Activated naive CD4-positive, alpha-beta T cell treated with anti-CD3 and anti-CD28 coated beads, Interleukin-2, amount 10 ng/mL, durations not matched to agents 7 days and 5 days (primary cell): Measurements from ENCODE around the gene ECHS1.
"Not testable (repeated sequence)": the region's sequence is repeated elsewhere in the genome, so short reads cannot be mapped to it uniquely, and the experiment has no call there.

Experiments
- CTCF ChIA-PET: fragments of 350-600 bp; sonication (Branson Sonifier 250); formaldehyde crosslinking; loops from one replicate; lab custom pipeline; 2021; ENCODE audit warnings: antibody characterized with exemption; lab: Charles Lee
- DNase-seq: peaks from one replicate; pipeline ENCODE4 v3.0.0-alpha.2; 2020
- H3K27ac Mint-ChIP-seq: one replicate; pipeline ENCODE4 v1.8.0; 2021; ENCODE audit warnings: mild to moderate bottlenecking, moderate library complexity, mixed read lengths
- H3K27me3 Mint-ChIP-seq: one replicate; pipeline ENCODE4 v1.8.0; 2021; ENCODE audit warnings: mild to moderate bottlenecking, mixed read lengths
- H3K36me3 Mint-ChIP-seq: one replicate; pipeline ENCODE4 v1.8.0; 2021; ENCODE audit warnings: mixed read lengths
- H3K4me1 Mint-ChIP-seq: one replicate; pipeline ENCODE4 v1.8.0; 2021; ENCODE audit warnings: mixed read lengths
- H3K4me3 Mint-ChIP-seq: one replicate; pipeline ENCODE4 v1.8.0; 2021; ENCODE audit warnings: mild to moderate bottlenecking, moderate library complexity, mixed read lengths
- H3K9me3 Mint-ChIP-seq: one replicate; pipeline ENCODE4 v1.8.0; 2021; ENCODE audit warnings: mixed read lengths

The ECHS1 gene

DNA sequence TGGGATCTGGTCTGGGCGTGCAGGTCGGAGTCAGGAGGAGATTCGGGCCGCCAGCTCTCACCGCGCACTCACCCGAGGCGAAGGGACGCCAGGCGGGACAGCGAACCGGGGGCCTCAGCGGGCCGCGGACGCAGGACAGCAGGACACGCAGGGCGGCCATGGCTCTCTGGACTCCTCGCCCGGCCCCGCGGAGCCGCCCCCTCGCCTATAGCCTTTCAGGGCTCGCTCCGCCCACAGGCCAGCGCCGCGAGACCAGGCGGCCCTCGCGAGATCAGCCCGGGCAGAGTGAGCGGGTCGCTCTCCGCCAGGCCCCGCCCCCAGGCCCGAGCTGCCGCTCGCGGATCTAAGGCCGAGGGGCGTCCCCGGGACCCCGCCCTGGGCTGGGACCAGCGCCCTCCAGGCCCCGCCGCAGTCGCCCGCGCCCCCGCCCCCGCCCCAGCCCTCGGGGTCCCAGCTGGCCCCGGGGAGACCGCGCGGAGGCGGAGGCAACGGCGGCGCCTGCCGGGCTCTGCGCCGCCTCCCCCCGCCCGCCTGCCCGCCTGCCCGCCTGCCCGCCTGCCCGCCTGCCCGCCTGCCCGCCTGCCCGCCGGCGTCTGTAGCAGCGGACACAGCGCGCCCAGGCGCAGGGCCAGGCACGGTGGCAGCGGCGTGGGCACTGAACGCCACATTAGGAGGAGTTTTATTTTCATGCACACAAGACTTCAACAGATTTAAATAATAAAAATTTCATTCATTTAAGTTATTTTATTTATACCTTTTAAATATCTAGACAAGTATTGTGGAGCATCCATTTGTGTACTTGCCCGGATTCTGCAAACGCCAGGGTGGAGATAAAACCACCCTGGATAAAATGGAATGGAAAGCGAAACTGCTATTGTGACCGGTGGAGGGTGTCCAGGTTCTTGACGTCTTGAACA is at the start of gene ECHS1:
Gene ECHS1 (minus strand): TSS at position 181 of the 917 bp plus-strand sequence. CDS start 21 bp downstream, at position 160.
- peak; percentile 96 for DNase-seq
- Mint-ChIP-seq H3K27me3 (peaks cover 28% of the 10 kb centered on the region), H3K36me3 (peaks cover 7% of the 10 kb centered on the region), H3K4me3 (peak within 1 kb of the TSS; percentile 75), H3K4me1 (peaks cover 19% of the 10 kb centered on the region), H3K9me3 (no peaks in the 10 kb centered on the region), H3K27ac (peak within 1 kb of the TSS; percentile 85)
- CTCF ChIA-PET, result interaction anchor here (0.6 kb wide), 1 partner anchor 44 kb away, joined by 3 read pairs; no protein-coding TSS in a partner anchor

DNA sequence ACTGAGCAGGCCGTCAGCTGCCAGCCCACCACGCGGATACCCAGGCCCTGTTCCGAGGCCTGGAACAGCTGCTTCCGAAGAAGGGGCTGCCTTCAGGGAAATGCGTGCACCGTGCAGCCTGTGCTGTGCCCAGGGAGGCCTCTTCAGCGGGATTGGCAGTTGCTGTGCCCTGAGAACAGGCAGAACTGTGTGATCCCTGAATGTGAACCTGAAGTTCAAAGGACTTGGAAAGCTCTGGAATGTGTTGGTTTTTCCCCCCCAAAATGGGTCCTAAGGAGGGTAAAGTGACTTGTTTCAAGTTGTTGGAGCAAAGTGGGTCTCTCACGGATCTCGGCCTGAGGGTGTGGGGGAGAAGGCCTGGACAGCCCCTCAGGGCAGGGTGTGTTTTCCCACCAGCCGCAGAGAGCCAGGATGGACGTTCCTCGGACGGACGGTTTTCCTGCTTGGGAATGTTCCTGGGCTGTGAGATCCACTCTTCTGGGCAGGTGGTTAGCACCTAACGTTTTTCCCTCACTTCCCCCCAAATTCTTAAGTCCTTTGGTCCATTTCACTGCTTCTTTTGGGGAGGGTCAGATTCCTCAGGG is 49.2 kb upstream of the ECHS1 start:
- CTCF ChIA-PET, result no interaction called here
- H3K27ac Mint-ChIP-seq, result no peak overlapping the region
- no peak overlapping the region for H3K4me3 Mint-ChIP-seq
- DNase-seq, result no peak
- H3K36me3 Mint-ChIP-seq, result no peaks in the 10 kb centered on the region
- peaks cover 2% of the 10 kb centered on the region for H3K4me1 Mint-ChIP-seq
- peaks cover 34% of the 10 kb centered on the region for H3K27me3 Mint-ChIP-seq
- no peaks in the 10 kb centered on the region for H3K9me3 Mint-ChIP-seq

DNA sequence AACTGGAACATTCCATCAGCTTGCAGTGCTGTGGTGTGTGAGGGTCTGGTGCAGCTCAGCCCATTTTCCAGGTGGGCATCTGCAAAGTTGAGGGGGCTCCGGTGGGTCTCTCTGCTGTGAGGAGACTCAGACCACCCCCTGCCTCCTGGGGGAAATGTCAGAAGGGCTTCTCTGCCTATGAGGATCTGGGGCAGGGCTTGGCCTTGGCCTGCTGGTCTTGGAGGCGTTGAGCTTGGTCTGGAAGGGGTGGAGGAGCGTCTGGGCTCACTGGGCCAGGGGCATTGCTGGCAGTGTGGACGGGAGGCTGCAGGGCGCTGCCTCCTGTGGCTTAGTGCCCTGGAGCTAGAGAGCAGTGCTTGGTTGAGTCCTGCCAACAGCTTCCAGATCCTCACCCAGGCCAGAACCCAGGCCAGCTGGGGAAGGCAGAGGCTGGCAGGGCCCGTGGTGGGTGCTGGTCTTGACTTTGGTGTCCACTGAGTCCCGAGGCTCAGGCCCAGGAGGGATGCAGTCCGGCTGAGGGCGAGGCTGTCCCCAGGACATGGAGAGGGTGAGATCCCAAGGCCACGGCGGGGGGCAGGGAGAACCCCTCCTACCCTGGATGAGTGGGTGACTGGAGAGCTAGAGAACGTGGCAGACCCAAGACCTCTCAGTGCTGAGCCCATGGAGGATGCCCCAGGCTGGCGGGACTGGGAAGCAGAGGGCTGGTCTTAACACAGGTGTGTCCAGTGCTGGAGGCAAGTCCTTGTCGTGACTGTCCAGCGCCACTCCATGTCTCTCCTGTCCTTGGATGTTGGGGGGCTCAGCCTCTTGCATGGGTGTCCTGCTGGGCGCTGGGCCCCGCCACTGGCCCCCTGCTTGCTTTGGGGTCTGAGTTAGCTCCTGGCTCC is 48.4 kb upstream of the ECHS1 start:
- H3K4me3 Mint-ChIP-seq, result no peak overlapping the region
- CTCF ChIA-PET, result no interaction called here
- no peaks in the 10 kb centered on the region for H3K36me3 Mint-ChIP-seq
- no peak overlapping the region for H3K27ac Mint-ChIP-seq
- H3K4me1 Mint-ChIP-seq, result peaks cover 2% of the 10 kb centered on the region
- H3K27me3 Mint-ChIP-seq, result peaks cover 34% of the 10 kb centered on the region
- no peaks in the 10 kb centered on the region for H3K9me3 Mint-ChIP-seq
- no peak for DNase-seq

DNA sequence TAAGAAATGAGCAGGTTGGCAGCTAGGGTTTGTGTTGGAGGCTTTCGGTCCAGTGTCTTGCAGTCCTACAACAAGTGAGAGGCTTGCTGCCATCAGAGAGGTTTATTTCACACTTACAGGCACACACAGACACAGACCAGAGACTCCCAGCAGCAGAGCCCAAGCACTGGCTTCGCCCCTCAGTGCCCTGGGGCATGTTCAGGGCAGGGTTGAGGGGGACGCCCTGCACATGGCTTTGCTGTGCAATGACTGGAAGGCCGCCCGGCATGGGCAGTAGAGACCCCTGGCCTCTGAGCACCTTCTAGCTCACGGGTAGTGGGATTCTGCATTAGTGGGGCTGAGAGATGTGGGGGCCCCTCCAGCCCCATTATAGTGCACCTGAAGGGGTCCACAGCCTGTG is 47.4 kb upstream of the ECHS1 start:
- no peak overlapping the region for H3K4me3 Mint-ChIP-seq
- peaks cover 2% of the 10 kb centered on the region for H3K4me1 Mint-ChIP-seq
- H3K9me3 Mint-ChIP-seq, result peaks cover 6% of the 10 kb centered on the region
- CTCF ChIA-PET, result interaction anchor here (2.1 kb wide), 1 partner anchor 91 kb away, joined by 7 read pairs; no protein-coding TSS in a partner anchor
- peaks cover 6% of the 10 kb centered on the region for H3K36me3 Mint-ChIP-seq
- H3K27me3 Mint-ChIP-seq, result peaks cover 34% of the 10 kb centered on the region
- DNase-seq, result no peak
- no peak overlapping the region for H3K27ac Mint-ChIP-seq

DNA sequence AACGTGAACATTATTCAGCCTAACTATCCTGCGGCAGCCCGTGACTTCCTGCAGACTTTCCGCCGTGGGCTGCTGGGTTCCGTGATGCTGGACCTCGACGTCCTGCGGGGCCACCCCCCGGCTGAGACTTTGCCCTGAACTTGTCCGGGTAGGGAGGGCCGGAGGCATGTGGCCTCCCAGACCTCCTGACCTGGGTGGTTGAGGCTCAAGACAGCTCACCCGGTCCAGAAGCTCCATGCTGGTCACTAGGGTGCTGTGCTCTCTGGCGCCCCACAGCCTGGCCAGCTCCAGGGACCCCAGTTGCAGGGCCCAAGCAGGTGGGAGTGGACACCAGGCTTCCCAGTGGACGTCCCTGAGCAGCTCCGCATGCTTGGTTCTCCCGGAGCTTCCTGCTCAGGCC is 46.9 kb upstream of the ECHS1 start:
- H3K4me1 Mint-ChIP-seq, result peaks cover 2% of the 10 kb centered on the region
- DNase-seq, result no peak
- peaks cover 12% of the 10 kb centered on the region for H3K36me3 Mint-ChIP-seq
- CTCF ChIA-PET, result interaction anchor here (0.6 to 2.1 kb wide), 2 partner anchors 16 to 90 kb away, joined by 3 to 7 read pairs; no protein-coding TSS in a partner anchor
- peaks cover 34% of the 10 kb centered on the region for H3K27me3 Mint-ChIP-seq
- H3K9me3 Mint-ChIP-seq, result peaks cover 10% of the 10 kb centered on the region
- no peak overlapping the region for H3K27ac Mint-ChIP-seq
- H3K4me3 Mint-ChIP-seq, result no peak overlapping the region

DNA sequence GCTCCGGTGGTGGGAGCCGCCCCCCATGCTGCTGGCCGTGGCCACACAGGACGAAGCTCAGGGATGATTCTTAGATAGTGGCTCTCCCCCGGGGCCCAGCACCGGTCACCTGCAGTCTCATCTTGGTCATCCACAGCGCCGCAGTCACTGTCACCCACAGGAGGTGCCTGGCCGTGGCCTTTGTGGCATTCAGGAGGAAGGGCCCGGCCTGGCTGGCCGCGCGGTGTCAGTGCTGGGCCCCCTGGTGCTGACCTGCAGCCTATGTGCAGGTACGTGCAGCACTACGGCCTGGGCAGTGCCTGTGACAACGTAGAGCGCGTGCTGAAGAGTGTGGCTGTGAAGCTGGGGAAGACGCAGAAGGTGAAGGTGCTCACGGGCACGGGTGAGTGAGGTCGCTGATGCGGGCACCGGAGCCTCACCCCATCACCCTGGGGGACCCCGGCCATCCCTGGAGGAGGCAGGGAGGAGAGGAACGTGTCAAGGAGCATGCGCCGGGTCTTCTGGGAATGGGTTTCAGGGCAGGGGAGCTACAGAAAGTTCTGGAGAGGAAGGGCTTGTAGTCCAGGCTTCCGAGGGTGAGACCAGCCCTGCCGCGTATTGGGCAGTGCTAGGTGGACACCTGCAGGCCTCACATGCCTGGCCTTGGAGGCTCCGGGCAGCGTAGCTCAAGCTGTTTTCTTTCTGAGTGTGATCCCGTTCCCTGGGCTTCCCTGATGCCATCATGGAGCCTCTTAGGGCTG is 46.2 kb upstream of the ECHS1 start:
- peaks cover 15% of the 10 kb centered on the region for H3K36me3 Mint-ChIP-seq
- no peak overlapping the region for H3K27ac Mint-ChIP-seq
- no peak overlapping the region for H3K4me3 Mint-ChIP-seq
- peaks cover 10% of the 10 kb centered on the region for H3K9me3 Mint-ChIP-seq
- no peak for DNase-seq
- CTCF ChIA-PET, result interaction anchor here (0.6 to 2.1 kb wide), 2 partner anchors 16 to 90 kb away, joined by 3 to 7 read pairs; no protein-coding TSS in a partner anchor
- H3K27me3 Mint-ChIP-seq, result peaks cover 34% of the 10 kb centered on the region
- H3K4me1 Mint-ChIP-seq, result peaks cover 2% of the 10 kb centered on the region

DNA sequence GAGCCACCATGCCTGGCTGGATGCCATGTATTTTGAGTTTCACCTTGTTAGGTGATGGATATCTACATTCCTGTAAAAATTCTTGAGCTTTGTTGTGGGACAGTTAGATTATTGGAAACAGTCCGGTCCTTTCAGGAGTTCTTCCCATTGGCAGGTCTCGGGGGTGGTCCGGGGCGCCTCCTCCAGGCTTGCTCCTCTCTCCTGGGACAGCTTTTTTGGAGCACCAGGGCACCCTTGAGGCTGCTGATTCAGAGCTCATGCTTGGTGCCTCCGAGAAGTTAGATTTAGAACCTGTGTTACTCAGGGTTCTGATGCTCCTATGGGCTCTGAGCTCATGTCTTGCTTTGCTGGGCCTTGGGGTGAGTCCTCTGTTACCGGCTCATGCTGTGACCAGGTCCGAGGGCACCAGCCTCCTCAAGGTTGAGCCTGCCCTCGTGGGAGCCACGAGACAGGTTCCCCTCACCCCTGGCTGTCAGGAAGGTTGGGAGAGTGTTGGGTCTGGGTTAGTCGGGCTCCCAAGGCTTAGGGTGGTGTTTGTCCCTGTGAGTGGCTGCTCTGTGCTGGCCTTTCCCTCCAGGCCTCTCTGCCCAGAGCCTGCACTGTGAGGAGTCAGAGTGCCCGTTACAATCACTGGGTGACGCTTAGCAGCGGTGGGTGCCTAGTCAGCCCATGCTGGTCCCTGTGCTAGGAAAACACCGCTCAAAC is 45.3 kb upstream of the ECHS1 start:
- Mint-ChIP-seq H3K27ac (no peak overlapping the region), H3K36me3 (peaks cover 20% of the 10 kb centered on the region), H3K9me3 (peaks cover 12% of the 10 kb centered on the region), H3K4me3 (no peak overlapping the region), H3K27me3 (peaks cover 29% of the 10 kb centered on the region), H3K4me1 (peaks cover 2% of the 10 kb centered on the region)
- no peak for DNase-seq
- CTCF ChIA-PET, result interaction anchor here (2.1 kb wide), 1 partner anchor 89 kb away, joined by 7 read pairs; no protein-coding TSS in a partner anchor

DNA sequence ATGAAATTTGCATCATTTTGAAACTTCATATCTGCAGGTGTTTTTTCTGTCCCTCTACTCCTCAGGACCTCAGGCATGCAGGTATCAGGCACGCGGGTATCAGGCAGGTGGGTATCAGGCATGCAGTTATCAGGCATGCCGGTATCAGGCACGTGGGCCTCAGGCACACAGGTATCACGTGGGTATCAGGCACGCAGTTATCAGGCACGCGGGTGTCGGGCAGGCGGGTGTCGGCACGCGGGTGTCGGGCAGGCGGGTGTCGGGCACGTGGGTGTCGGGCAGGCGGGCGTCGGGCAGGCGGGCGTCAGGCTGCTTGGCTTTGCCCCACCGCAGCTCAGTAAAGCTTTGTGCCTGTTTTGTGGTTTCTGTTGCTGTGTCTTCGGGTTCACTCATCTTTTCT is 42.6 kb upstream of the ECHS1 start:
- peaks cover 2% of the 10 kb centered on the region for H3K27me3 Mint-ChIP-seq
- no peak for DNase-seq
- H3K4me1 Mint-ChIP-seq, result no peaks in the 10 kb centered on the region
- H3K27ac Mint-ChIP-seq, result no peak overlapping the region
- CTCF ChIA-PET, result no interaction called here
- peaks cover 46% of the 10 kb centered on the region for H3K36me3 Mint-ChIP-seq
- H3K9me3 Mint-ChIP-seq, result peaks cover 36% of the 10 kb centered on the region
- no peak overlapping the region for H3K4me3 Mint-ChIP-seq

DNA sequence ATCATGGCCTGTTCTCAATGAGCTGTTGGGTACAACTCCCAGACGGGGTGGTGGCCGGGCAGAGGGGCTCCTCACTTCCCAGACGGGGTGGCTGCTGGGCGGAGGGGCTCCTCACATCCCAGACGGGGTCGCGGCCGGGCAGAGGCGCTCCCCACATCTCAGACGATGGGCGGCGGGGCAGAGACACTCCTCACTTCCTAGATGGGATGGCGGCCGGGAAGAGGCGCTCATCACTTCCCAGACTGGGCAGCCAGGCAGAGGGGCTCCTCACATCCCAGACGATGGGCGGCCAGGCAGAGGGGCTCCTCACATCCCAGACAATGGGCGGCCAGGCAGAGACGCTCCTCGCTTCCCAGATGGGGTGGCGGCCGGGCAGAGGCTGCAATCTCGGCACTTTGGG is 41.2 kb upstream of the ECHS1 start:
- H3K4me1 Mint-ChIP-seq, H3K4me3 Mint-ChIP-seq, H3K27ac Mint-ChIP-seq, H3K27me3 Mint-ChIP-seq, DNase-seq, CTCF ChIA-PET: not testable (repeated sequence)
- H3K36me3 Mint-ChIP-seq, result peaks cover 59% of the 10 kb centered on the region
- H3K9me3 Mint-ChIP-seq, result peaks cover 42% of the 10 kb centered on the region

DNA sequence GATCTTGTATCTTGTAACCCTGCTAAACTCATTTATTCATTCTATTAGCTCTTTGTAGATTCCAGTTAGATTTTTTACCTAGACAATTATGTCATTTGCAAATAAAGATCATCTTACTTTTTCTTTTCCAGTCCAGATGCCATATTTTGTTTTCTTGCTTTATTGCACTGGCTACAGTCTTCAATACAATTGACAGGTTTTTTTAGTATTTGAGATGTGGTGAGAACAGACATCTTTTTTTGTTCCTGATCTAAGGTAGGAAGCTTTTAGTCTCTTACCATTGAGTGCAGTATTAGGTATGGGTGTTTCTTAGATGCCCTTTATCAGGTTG is 39.2 kb upstream of the ECHS1 start:
- Mint-ChIP-seq H3K4me3 (no peak overlapping the region), H3K9me3 (peaks cover 52% of the 10 kb centered on the region), H3K27ac (no peak overlapping the region), H3K27me3 (no peaks in the 10 kb centered on the region), H3K36me3 (peaks cover 76% of the 10 kb centered on the region), H3K4me1 (no peaks in the 10 kb centered on the region)
- no peak for DNase-seq
- CTCF ChIA-PET, result interaction anchor here (0.7 kb wide), 1 partner anchor 81 kb away, joined by 3 read pairs; no protein-coding TSS in a partner anchor

DNA sequence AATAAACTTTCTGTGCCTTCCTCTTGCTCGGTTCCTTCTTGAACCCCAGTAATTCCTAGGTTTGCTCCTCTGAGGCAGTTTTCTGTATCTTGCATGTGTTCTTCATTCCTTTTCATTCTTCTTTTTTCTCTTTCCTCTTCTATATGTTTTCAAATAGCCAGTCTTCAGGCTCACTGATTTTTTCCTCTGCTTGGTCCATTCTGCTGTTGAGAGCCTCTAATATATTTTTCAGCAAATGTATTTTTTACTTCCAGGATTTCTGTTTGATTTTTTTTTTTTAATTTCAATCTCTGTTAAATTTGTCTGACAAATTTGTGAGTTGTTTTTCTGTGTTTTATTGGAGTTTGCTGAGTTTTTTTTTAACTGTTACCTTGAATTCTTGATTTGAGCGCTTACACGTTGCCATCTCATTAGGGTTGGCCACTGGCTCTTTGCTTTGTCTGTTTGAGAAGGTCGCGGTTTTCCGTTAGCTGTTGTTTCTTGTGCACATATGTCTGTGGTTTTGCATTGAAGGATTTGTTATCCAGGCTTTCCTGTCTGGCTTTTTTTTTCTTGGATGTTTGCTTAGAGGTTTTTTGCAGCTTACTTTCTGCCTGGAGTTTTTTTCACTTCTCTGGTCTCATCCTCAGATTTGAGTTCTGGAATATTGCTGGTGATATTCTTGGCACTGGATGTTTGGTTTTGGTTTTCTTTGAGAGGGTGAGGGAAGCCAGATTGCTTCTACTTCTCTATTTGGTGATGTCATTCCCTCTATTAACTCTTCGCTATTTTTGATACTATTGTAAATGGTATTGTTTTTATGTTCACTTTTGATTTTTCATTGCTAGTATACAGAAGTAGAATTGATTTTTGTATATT is 38.6 kb upstream of the ECHS1 start:
- H3K4me3 Mint-ChIP-seq, result no peak overlapping the region
- peak overlapping the region; percentile 46 for H3K27ac Mint-ChIP-seq
- H3K36me3 Mint-ChIP-seq, result peaks cover 82% of the 10 kb centered on the region
- DNase-seq, result no peak
- H3K4me1 Mint-ChIP-seq, result peaks cover 4% of the 10 kb centered on the region
- H3K27me3 Mint-ChIP-seq, result no peaks in the 10 kb centered on the region
- peaks cover 52% of the 10 kb centered on the region for H3K9me3 Mint-ChIP-seq
- CTCF ChIA-PET, result interaction anchor here (0.6 kb wide), 1 partner anchor 79 kb away, joined by 3 read pairs; no protein-coding TSS in a partner anchor

DNA sequence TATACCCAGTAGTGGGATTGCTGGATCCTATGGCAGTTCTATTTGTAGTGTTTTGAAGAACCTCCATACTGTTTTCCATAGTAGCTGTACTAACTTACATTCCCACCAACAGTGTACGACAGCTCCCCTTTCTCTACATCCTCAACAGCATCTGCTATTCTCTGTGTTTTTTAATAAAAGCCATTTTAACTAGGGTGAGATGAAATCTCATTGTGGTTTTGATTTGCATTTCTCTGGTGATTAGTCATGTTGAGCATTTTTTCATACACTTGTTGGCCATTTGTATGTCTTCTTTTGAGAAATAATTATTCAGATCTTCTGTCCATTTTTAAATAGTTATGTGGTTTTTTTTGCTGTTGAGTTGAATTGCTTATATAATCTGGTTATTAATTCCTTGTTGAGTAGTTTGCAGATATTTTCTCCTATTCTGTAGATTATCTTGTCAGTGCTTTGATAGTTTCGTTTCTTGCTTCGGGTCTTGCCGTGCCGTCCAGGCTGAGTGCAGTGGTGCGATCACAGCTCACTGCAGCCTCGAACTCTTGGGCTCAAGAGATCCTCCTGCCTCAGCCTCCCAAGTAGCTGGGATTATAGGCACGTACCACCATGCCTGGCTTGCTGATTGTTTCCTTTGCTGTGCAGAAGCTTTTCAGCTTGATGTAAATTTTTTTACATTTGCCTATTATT is 32.8 kb upstream of the ECHS1 start:
- H3K27me3 Mint-ChIP-seq, result no peaks in the 10 kb centered on the region
- CTCF ChIA-PET, result no interaction called here
- no peak for DNase-seq

More for the DNA sequence above, 32.8 kb upstream of the ECHS1 start:
- H3K36me3 Mint-ChIP-seq, result peaks cover 80% of the 10 kb centered on the region
- H3K9me3 Mint-ChIP-seq, result peaks cover 18% of the 10 kb centered on the region
- H3K27ac Mint-ChIP-seq, result no peak overlapping the region
- no peak overlapping the region for H3K4me3 Mint-ChIP-seq
- H3K4me1 Mint-ChIP-seq, result peaks cover 31% of the 10 kb centered on the region
